HG03103 (cell line): Measurements from ENCODE around the gene AATF.
"Not testable (repeated sequence)": the region's sequence is repeated elsewhere in the genome, so short reads cannot be mapped to it uniquely, and the experiment has no call there.

Source experiments
- ATAC-seq: cut with Tn5 transposase; IDR thresholded peaks from one replicate; pipeline ENCODE4 v1.9.1; 2021; ENCODE audit warnings: low read depth; ENCODE audit not compliant: unreplicated experiment

AATF gene

DNA sequence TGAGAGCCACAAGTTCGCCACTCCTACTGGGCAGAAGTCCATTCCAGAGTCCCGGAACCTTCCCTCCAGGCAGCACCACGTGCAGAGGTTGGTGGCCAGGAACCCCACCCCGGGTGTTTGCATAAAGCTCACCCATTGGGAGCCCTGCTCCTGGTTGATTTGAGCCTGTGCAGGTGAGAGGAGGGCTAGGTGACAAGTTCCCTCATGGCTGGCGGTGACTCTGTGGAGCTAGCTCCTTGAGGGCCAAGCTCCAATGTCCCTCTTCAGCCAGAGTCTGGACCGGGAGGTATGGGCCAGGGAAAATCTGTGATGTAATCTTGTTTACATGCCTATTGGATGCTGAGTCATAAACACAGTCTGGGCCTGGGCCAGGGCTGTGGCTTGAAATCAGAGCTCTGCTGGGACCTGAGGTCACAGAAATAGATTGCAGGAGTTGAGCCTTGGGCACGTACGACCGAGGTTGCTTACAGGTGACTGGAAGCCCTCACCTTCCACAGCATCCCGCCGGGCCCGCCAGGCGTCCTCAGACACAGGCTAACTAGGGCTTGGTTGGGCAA lies 118.9 kb downstream of the AATF start:
- no peak for ATAC-seq

DNA sequence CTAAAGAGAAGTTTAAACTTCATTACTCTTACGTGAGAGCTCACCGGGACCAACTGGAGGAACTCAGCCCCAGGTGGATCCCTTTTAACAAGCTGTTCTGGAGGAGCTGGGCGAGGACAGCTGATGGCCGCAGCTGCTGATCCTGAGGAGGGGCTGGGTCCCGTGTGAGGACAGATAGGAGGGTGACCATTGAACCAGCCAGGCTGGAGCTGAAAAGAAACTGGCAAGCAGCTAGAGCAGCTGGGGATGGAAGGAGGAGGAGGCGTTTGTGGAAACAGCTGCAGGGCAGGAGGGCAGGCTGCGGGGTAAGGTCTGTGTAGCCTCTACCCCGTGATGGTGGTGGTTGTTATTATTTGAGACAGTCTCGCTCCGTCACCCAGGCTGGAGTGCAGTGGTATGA lies 119.5 kb downstream of the AATF start:
- no peak for ATAC-seq

DNA sequence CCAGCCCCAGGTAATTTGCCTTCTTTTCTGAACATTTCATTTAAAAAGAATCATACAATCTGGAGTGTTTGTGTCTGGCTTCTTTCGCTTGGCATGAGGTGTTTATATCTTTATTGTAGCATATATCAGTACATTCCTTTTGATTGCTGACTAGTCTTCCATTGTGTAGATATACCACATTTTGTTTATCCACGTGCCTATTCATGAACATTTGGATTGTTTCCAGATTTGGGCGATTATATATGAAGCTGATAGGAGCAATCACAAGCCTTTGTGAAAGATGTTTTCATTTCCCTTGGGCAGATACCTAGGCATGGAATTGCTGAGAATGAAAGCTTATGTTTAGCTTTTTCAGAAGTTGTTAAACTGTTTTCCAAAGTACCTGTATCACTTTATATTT lies 120.3 kb downstream of the AATF start:
- no peak for ATAC-seq

DNA sequence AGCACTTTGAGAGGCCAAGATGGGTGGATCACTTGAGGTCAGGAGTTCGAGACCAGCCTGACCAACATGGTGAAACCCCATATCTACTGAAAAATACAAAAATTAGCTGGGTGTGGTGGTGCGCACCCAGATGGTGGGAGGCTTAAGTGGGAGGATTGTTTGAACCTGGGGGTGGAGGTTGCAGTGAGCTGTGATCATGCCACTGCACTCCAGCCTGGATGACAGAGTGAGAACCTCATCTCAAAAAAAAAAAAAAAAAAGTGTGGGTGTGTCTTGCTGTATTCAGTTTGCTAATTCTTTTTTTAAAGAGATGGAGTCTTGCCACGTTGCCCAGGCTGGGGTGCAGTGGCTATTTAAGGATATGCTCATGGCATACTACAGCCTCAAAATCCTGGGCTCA lies 124.7 kb downstream of the AATF start:
- ATAC-seq = not testable (repeated sequence)

DNA sequence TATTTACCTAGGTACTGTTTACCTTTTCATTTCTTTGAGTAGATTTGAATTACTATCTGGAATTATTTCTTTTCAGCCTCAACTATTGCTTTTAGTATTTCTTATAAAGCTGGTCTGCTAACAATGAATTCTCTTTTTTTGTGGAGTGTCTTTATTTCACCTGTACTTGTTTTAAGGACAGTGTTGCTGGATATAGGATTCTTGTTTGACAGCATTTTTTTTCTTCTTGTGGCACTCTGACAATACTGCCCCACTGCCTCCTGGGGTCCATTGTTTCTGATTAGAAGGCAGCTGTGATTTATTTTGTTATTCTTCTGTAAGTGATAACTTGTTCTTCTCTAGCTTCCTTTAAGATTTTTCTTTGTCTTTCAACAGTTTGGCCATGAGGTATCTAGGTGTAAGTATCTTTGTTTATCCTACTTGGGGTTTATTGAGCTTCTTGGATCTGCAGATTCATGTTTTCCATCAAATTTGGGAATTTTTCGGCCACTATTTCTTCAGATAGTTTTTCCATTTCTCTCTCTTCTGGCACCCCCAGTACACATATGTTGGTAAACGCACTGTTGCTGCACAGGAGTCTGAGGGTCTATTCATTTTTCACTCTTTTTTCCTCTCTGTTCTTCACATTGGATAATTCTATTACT lies 130.4 kb downstream of the AATF start:
- no peak for ATAC-seq

DNA sequence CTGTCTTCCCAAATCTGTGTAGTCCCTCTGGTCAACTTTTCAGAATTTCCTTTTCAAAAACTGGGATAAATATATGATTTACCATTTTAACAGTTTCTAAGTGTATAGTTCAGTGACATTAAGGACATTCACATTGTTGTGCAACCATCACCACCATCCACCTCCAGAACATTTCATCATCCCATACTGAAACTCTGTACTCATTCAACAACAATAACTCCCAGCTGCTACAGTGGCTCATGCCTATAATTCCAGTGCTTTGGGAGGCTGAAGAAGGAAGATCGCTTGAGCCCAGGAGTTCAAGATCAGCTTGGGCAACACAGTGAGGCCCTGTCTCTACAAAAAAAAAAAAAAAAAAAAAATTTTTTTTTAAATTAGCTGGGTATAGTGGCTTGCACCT lies 131.0 kb downstream of the AATF start:
- no peak for ATAC-seq

DNA sequence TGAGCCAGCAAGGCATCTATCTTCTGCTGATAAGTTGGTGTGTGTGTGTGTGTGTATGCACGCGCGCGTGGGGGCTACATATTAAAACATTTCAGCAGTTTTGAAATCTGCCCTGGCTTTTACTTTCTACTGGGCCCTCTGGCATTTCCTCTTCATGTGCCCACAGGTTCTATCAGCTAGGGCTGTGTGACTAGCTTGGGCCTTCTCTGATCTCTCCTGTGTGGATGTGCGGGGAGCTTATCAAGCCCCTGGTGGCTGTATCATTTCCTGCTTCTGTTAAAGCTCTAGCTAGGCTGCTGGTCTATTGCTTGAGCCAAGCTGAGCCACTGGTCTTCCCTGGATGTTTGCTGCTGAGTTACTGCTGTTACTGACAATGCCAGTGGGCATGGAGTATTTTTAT lies 132.5 kb downstream of the AATF start:
- ATAC-seq = no peak

DNA sequence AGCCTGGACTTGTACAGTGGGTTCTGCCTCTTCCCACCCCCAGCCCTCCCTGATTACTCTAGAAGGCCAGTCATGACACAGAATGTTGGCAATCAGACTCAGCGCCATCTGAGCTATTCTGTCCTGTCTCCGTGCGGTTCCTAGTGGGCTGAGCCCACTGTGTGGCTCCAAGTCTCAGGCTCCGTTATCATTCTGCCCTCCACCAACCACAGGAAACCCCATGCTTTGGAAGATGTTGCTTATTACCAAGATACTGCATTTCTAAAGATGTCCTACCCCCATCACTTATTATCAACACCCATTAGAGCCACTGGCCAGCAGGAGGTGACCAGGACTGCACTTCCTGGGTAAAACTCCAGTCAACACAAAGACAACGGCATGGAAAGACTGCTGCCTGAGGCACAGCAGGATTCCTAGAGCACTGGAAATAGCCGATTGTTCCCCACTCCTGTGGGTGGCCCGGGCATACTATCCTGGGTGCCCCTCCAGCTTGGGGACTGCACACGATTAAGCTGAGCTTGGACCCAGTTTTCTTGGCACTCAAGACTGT lies 133.6 kb downstream of the AATF start:
- ATAC-seq = no peak

DNA sequence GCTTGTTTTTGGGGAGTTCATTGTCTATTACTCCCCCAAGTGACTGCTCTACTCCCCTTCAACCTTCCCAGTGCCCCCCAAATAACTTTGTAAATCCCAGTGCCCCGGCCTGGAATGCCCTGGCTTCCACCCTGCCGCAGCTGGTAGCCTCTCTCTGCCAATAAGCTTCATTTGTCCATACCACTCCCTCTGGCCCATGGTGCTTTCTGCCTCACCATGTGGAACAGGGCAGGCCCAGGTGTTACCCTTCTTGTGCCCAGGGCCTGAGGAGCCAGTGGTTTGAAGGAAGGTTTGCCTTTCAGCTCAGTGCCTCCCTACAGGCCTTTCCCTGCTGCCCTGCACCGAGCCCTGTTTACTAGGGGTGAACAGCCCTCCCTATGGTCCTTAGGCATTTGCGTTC lies 134.2 kb downstream of the AATF start:
- ATAC-seq = no peak

DNA sequence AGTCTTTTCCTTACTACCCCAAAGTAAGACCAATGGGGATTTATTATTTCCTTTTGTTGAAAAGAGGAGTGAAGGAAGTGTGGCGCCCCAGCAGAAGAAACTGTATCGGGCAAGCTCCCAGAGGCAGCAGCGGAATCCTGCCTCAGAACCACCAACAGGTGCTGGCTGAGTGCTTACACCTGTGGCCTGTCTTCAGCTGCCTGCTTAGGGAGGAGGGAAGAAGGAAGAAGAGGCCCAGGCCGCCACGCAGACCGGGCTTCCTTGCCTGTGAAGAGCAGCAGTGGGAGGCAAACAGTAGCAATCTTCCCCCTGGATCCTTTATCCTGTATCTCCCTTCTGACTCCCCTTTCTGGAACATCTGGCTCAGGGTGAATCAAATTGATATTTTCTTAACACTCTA lies 134.7 kb downstream of the AATF start:
- ATAC-seq = no peak

DNA sequence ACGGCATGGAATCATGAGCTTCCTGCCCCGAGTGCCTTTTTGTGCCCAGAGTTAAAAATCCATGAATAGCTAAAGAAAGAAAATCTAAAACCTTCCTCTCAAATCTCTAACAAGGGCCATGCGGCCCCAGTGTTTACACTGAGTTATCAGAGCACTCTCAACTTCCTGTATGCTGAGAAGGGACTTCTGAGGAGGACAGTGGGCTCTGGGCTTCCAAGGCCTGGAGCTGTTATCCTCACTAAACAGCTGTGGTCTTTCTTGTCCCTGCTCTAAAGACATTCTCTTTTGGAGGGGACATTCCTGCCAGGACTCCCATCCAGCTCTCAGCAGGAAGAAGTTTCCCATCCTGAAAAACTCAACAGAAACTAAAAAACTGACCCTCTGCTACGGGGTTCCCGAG lies 135.6 kb downstream of the AATF start:
- ATAC-seq = no peak

DNA sequence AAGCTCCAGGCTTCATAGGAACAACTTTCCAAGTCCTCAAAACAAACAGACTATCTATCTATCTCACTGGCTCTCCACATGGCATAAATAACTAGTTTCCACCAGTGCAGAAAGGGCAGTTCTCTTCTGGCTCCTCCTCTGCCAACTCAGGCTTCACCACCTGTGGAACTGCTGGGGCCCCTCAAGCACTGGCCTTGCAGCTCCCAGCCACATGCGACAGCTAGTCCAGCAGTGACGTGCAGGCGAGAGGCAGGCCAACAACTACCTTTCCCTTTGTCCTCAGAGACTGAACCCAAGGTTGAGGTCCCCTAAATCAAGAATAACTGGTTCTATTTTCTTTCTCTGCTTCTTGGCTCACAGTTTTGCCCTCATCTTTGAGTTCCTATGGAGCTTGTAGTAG lies 137.6 kb downstream of the AATF start:
- no peak for ATAC-seq

DNA sequence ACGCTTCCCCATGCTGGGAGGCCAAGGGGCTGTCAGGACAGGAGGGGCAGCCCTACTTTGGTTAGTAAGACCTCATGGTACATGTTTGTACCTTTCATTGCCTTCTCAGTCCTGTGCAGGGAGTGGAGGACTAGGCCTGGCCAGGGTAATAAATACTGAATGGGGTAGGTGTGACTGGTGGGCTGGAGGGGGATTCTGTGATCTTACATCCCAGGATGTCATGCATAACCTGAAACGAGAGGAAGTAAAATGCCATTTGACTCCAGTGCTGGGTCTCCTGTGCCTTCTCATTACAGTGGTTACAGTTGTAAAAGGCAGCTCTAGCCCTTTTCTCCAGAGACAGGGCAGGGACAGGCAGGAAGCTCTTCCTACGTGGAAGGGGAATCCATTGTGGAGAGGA lies 138.2 kb downstream of the AATF start:
- ATAC-seq = no peak

DNA sequence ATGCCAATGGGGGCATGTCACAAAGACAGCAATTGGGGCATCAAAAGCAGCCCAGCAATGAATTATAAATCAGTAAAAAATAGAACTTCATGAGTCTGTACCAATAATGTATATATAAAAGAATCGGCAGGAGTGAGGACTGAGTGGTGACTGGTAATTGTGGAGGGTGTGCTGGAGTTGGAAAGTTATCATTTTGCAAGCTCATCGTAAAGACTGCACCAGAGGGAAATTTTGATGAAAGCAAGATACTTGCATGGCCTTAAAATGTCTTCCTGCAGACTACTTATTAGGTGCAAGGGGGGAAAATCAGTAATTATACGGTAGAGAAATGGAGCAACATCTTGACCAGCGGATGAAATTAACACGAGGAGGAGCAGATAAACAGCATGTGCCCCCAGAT lies 138.9 kb downstream of the AATF start:
- ATAC-seq = no peak

DNA sequence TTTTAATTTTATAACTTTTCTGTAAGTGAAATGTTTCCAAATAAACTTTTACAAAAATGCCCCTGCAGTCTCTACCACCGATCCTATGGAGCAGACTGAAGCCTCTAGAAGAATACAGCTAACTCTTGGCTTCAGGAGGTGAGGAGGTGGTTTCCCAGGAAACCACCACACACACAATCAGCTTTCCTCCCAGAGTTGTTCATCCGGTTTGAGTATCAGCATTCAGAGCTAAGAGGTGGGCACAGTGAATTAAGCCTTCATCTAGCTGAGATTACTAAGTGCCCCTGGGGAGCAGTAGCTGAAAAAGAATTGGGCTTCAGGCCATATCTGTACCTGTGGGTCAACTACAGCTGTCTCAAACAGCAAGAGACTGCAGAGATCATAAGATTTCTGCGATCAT lies 139.7 kb downstream of the AATF start:
- no peak for ATAC-seq

DNA sequence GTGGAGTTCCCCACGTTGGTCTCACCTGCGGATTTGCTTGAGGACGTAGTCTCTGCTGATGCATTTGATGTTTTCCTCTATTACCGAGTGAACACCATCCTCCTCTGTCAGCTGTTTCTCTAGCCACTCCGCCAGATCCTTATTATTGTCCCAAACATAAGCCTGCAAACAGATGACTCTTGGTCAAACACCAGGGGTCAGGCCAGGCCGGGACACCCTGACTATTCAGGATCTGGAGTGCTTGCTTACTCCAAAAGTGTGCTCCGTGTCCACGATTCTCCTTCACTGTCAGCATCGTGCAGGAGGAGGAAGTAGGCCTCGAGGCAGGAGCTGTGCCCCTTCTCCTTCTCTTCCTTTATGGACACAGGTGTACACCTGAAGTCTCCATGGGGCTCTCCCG lies 140.2 kb downstream of the AATF start:
- no peak for ATAC-seq

DNA sequence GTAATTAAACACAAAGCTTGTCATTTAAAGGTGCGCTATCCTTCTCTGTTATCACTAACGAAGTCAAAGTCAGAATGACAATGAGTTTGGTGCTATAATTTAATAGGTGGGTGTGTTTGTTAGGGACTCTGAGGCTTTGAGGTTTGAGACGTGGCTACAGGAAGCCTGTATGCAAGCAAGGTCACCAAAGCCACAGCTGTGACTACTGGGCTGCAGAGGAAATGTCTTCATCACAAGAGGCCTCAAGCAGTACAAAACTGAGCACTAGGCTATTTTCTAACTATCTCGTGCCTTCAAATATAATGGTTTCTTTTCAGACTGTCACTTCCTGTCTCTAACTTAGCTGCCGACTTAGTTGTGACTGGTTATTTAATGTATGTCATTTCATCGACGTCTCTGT lies 141.2 kb downstream of the AATF start:
- ATAC-seq = no peak

DNA sequence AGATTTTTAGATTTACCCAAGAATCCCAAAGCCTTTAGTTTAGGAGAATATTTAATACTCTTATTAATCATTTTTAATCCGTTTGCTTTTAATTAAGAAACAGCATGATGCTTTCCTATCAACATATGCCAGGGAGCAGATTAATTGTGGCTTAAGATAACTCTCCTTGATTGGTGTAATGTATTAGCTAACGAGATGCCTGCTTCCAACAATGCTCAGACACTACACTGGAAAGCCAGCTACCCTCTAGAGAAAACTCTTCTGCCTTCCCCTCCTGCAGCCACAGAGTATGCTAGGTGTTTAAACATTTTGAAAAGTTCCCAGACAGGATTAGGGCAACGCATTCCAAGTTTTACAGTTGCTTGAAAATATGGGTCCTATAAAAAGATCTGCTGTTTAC lies 142.2 kb downstream of the AATF start:
- ATAC-seq = no peak

DNA sequence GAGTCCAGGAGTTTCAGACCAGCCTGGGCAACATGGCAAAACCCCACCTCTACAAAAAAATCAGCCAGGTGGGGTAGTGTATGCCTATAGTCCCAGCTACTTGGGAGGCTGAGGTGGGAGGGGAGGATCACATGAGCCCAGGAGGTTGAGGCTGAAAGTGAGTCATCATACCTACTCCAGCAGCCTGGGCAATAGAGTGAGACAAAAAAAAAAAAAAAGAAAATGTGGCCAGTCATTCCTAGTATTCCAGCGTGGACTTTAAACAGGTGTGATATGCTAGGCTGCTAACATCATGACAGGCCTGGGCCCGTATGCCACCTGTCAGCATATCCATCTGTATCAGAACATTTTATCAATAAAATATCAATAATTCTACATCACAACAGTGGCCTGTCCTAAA lies 143.3 kb downstream of the AATF start:
- no peak for ATAC-seq

DNA sequence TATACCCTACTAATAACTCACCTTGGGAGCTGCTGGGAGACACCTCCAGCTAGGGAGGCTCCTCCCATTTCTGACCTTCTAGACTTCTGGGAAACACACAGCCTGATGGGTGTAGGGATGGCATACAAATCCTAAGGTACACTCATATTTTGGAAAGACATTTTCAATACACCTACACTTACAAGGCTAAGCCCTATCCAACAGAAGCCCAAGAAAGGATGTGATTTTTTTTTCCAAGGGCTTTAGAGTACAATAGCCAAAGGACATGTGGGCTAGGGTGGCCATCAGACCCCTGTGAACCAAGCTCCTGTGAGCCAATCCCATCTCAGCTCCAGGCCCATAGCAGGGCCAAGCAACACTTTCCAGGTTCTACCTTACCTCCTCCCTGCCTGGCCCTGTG lies 143.9 kb downstream of the AATF start:
- no peak for ATAC-seq

DNA sequence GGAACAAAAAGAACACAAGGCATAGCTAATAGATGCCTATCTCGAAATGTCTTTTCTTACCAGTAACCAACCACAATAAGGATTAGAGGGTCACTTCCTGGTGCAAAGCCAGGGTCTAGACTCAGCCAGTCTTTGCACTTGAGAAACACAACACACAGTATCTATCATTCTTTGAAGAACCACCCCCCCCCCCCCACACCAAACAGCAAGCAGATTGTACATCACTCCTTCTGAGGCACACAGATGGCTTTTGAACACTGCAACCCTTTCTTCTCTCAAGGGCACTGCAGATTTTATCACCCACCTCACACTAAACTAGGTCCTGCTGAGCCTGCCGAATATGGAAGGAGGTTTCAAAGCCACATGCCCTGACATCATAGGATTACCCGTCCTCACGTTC lies 145.6 kb downstream of the AATF start:
- ATAC-seq = no peak

DNA sequence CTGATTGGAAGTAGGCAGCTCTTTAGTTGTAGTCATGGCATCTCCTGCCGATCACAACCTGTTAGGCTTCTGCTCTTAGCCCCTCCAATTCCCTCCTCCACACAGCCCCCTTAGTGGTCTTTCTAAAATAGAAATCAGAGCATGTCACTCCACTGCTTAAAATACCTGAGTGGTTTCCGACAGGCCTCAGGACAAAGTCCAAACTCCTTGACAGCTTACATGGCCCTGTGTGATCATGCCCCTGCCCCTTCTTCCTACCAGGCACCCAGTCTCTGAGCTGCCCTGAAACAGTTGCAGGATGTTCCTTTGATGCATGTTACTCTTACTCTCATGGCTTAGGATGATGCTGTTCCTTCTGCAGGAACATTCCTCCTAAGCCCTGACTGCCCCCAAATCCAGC lies 147.3 kb downstream of the AATF start:
- no peak for ATAC-seq

DNA sequence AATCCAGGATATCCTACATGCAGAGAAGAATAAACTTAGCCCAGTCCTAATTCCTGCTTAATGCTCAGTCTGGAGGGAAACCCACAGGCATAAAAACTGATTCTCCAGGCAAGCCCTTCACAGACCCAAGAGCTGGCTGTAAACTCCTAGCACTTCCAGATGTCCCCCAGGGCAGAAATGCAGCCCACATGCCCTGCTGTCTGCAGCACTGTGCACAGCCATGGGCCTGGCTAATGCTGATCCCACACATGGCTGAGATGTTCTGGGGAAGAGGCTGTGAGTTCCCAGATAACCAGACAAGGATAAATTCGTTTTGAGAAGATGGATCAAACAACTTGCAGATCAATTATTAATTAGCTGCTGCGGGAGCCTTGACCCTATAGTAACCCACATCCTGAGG lies 148.4 kb downstream of the AATF start:
- no peak for ATAC-seq
